Measurements from ENCODE around the gene COL24A1. TPM values are rescaled to one million over a fixed set of nuclear protein-coding genes. Genes with fewer than 3 reads are reported as not detected.
A peak's percentile ranks its signal among the peaks of the same experiment; 100 is the strongest.

COL24A1 gene
- total and polyA plus RNA-seq, 7 donors, result under 0.01 to 8.6 (median 6.7) TPM; not detected in 1

DNA sequence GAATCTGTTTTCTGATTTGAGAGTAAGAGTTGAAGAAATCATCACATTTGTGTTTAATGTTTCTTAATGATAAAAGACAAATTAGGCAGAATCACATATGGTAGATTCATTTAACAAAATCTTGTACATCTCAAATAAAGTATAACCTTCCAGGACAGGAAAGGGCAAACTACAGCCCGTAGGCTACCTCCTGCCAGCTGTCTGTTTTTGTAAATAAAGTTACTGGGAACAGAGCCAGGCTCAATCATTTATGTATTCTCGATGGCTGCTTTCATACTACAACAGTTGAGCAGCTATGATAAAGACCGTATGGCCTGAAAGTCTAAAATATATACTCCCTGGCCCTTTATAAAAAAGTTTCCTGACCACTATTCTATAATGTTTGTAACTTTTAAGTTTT, 204.1 kb downstream of the COL24A1 start:
- DNase-seq, result no peak
- H3K27me3 ChIP-seq, result no peaks in the 10 kb centered on the region
- no peak overlapping the region for H3K27ac ChIP-seq
- no peaks in the 10 kb centered on the region for H3K9me3 ChIP-seq
- H3K36me3 ChIP-seq, result no peaks in the 10 kb centered on the region
- 10 to 40% methylated on average over 3 of the region's 3 CpGs for WGBS, 2 donors
- H3K4me1 ChIP-seq, result peaks cover 0 to 5% (median 0%) of the 10 kb centered on the region in 4 donors
- TF ChIP-seq CTCF (IDR thresholded peaks at IDR 0.05) (no peak), EP300 (IDR thresholded peaks at IDR 0.05) (no peak), POLR2AphosphoS5 (IDR thresholded peaks at IDR 0.05) (no peak), POLR2A (IDR thresholded peaks at IDR 0.05) (no peak)
- intact Hi-C loops (cut with DNase I), result no loop called here
- H3K4me3 ChIP-seq, result no peak overlapping the region

GRCh38 chr1:85947186-85947585, 209.4 kb downstream of the COL24A1 start:
- WGBS, 2 donors, result 59 to 76% methylated on average over 2 of the region's 2 CpGs
- TF ChIP-seq EP300 (IDR thresholded peaks at IDR 0.05) (no peak), POLR2AphosphoS5 (IDR thresholded peaks at IDR 0.05) (no peak), POLR2A (IDR thresholded peaks at IDR 0.05) (no peak), CTCF (IDR thresholded peaks at IDR 0.05) (no peak)
- intact Hi-C loops (cut with DNase I), result no loop called here
- Histone ChIP-seq H3K9me3 (no peaks in the 10 kb centered on the region), H3K36me3 (no peaks in the 10 kb centered on the region), H3K4me3 (no peak overlapping the region), H3K27me3 (no peaks in the 10 kb centered on the region), H3K4me1 (peaks cover 0 to under 1% (median 0%) of the 10 kb centered on the region in 4 donors), H3K27ac (no peak overlapping the region)
- DNase-seq, result no peak

DNA sequence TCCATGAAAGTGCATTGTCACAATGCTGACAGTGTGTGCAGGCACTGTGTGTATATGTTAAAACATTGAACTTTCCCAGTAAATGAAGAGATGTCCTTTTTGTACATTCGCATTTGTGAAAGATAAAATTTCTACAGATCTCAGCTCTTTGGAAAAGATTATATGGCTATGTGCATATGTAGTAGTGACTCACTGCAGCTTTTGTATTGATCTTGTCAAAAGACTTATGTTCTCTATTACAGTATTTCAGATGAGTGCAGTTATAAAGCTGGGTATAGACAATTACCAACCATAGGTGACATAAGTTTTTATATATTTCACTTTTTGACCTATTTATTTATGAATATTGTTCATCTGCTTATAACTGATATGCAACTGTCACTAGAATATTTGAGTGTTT, 212.6 kb downstream of the COL24A1 start:
- Histone ChIP-seq H3K4me3 (no peak overlapping the region), H3K27ac (no peak overlapping the region), H3K4me1 (peaks cover 0 to 7% (median 3%) of the 10 kb centered on the region in 4 donors), H3K27me3 (no peaks in the 10 kb centered on the region), H3K36me3 (no peaks in the 10 kb centered on the region), H3K9me3 (no peaks in the 10 kb centered on the region)
- intact Hi-C loops (cut with DNase I), result no loop called here
- TF ChIP-seq POLR2AphosphoS5 (IDR thresholded peaks at IDR 0.05) (no peak), EP300 (IDR thresholded peaks at IDR 0.05) (no peak), POLR2A (IDR thresholded peaks at IDR 0.05) (no peak), CTCF (IDR thresholded peaks at IDR 0.05) (no peak)
- WGBS, 2 donors, result 74 to 93% methylated on average over 1 of the region's 1 CpG
- DNase-seq, result no peak

GRCh38 chr1:85943526-85943925, 213.0 kb downstream of the COL24A1 start:
- 63 to 80% methylated on average over 4 of the region's 4 CpGs for WGBS, 2 donors
- Histone ChIP-seq H3K4me3 (no peak overlapping the region), H3K27me3 (no peaks in the 10 kb centered on the region), H3K27ac (no peak overlapping the region), H3K36me3 (no peaks in the 10 kb centered on the region), H3K4me1 (peaks cover 0 to 7% (median 3%) of the 10 kb centered on the region in 4 donors), H3K9me3 (no peaks in the 10 kb centered on the region)
- intact Hi-C loops (cut with DNase I), result no loop called here
- no peak for TF ChIP-seq POLR2A (IDR thresholded peaks at IDR 0.05)
- TF ChIP-seq EP300 (IDR thresholded peaks at IDR 0.05), result no peak
- no peak for TF ChIP-seq POLR2AphosphoS5 (IDR thresholded peaks at IDR 0.05)
- no peak for TF ChIP-seq CTCF (IDR thresholded peaks at IDR 0.05)
- DNase-seq, result no peak

- Histone ChIP-seq H3K4me3 (no peak overlapping the region), H3K27me3 (no peaks in the 10 kb centered on the region), H3K9me3 (no peaks in the 10 kb centered on the region), H3K36me3 (no peaks in the 10 kb centered on the region), H3K27ac (no peak overlapping the region), H3K4me1 (peaks cover 0 to 7% (median 3%) of the 10 kb centered on the region in 4 donors)
- TF ChIP-seq CTCF (IDR thresholded peaks at IDR 0.05) (no peak), POLR2AphosphoS5 (IDR thresholded peaks at IDR 0.05) (peak in 2 of 4 donors; percentile 33 to 42)
- intact Hi-C loops (cut with DNase I), result no loop called here
- no peak for DNase-seq
- 47 to 61% methylated on average over 2 of the region's 2 CpGs for WGBS, 2 donors
These were observed 215.8 kb downstream of the COL24A1 start for GRCh38 chr1:85940656-85941306.

Data from sigmoid colon (tissue), 7 donors.